Neural progenitor cell (in vitro differentiated cells): ENCODE measurements around the gene CPB2.

Source experiments
- CTCF ChIP-seq: fragments of 200-600 bp; sonication (generic); IDR thresholded peaks from 2 replicates; pipeline ENCODE4 v1.5.1; 2017; ENCODE audit warnings: antibody characterized with exemption, mild to moderate bottlenecking
- EZH2 ChIP-seq: fragments of 200-600 bp; sonication (generic); IDR thresholded peaks from 2 replicates; pipeline ENCODE4 v1.6.1; 2017; ENCODE audit warnings: antibody characterized with exemption, mild to moderate bottlenecking, moderate library complexity
- EZH2phosphoT487 ChIP-seq: fragments of 200-600 bp; sonication (generic); IDR thresholded peaks from 2 replicates; pipeline ENCODE4 v1.6.1; 2017; ENCODE audit warnings: antibody characterized with exemption

GRCh38 chr13:46010148-46010547 lies 94.7 kb downstream of the CPB2 start:
- peak; percentile 64 for TF ChIP-seq CTCF
- TF ChIP-seq EZH2: no peak
- no peak for TF ChIP-seq EZH2phosphoT487
